GM21619 (cell line): ENCODE data around the gene MEI4.
"Not testable (repeated sequence)": the region's sequence is repeated elsewhere in the genome, so short reads cannot be mapped to it uniquely, and the experiment has no call there.

Experiments
- ATAC-seq: cut with Tn5 transposase; IDR thresholded peaks from one replicate; pipeline ENCODE4 v1.9.1; 2021; ENCODE audit not compliant: unreplicated experiment

The MEI4 gene

DNA sequence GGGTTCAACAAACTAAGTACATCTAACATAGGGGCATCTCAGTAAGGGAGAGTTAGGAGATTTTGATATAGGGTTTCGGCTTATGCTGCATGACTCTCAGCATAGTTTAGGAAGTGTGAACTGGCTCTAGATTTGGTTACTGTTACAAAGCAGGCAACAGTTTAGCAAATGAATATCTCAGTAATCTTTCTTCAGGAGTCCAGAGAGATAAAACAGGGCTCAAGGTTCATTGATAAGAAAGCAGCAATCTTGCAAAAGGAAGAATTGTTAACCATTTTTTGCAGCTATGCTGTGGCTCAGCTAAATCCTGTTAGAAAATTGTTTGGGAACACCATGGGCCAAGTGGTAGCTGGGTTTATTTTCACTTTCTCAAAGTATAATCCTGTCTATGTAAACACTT lies 161.3 kb downstream of the MEI4 start:
- no peak for ATAC-seq

- no peak for ATAC-seq
Observed at GRCh38 chr6:77815531-77815930, 162.7 kb downstream of the MEI4 start.

GRCh38 chr6:77816766-77817270 lies 164.0 kb downstream of the MEI4 start:
- no peak for ATAC-seq

DNA sequence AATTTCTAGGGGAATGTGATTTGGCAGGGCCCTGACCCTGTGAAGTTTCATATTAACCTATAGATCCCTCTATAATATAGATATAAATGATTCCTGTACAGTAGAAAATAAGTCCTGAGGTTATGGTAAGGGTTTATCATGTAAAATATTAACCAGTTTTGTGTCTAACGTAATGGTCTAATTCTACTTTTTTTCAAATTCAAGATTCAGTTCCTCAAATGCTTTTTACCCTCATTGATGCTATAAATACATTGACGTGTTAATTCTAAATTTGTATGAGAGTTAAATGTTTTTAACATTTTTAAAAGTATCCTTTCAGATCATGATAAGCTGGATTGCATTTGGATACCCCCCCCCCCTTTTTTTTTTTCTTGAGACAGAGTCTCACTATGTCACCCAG lies 169.4 kb downstream of the MEI4 start:
- no peak for ATAC-seq

DNA sequence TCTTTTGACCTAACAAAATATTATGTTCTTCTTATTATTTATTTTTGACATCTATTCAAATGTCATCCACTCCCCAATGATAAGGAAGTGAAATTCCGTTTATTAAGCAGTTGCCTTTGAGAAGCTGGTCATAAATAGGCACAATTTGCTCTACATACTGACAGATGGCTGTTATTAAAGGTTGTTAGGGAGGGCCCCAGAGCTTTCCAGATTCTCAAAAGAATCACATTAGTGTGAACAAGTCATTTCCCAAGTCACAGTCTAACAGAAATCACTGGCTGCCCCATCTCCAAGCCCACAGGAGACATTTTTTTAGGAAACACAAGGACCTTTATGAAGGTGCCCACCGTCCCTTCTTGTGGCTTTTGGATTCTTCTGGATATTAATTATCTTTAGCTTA lies 172.4 kb downstream of the MEI4 start:
- ATAC-seq: no peak

DNA sequence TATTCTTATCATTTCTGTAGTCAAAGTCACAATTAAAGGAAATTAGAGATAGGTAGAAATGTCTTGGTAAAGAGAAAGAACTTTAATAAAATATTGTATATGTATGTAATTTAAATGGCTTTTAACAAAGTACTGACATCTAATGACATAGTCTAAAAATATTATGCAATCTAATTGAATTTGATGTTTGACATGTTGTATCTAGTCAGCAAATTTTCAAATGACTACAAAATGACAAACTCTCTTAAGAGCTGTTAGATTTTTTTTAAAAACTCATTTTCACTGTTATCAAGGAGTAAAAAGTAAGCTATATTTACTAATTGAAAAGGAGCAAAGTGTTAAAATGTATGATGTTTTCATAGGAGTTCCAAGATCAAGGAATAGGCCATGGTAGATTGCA lies 176.9 kb downstream of the MEI4 start:
- no peak for ATAC-seq

DNA sequence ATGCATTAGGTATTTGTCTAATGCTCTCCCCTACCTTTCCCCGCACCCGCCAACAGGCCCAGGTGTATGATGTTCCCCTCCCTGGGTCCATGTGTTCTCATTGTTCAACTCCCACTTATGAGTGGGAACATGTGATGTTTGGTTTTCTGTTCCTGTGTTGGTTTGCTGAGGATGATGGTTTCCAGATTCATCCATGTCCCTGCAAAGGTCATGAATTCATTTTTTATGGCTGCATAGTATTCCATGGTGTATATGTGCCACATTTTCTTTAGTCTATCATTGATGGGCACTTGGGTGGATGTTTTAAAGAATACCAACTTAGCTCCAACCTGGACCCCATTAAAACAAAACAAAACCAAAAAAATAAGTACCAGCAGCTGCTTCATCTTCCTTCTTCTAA lies 180.9 kb downstream of the MEI4 start:
- ATAC-seq: not testable (repeated sequence)

DNA sequence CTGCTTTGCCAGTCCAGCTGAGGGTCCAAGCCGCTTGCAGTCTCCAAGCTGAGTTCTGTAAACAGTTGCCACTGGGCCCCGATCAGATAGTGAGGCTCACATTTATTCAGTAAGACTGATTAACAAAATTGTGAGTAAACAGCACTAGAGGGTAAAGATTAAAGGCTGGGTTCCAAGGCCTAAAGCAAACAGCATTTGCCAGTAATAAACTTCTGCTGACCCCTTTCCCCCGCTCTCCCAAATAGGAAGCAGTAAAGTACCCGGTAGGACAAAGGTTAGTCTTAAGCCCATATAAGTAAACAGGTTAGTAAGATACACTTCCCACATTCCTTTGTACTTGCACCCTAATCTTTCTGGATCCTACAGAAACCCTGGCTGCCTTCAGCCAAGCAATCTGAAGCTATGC lies 181.8 kb downstream of the MEI4 start:
- no peak for ATAC-seq

DNA sequence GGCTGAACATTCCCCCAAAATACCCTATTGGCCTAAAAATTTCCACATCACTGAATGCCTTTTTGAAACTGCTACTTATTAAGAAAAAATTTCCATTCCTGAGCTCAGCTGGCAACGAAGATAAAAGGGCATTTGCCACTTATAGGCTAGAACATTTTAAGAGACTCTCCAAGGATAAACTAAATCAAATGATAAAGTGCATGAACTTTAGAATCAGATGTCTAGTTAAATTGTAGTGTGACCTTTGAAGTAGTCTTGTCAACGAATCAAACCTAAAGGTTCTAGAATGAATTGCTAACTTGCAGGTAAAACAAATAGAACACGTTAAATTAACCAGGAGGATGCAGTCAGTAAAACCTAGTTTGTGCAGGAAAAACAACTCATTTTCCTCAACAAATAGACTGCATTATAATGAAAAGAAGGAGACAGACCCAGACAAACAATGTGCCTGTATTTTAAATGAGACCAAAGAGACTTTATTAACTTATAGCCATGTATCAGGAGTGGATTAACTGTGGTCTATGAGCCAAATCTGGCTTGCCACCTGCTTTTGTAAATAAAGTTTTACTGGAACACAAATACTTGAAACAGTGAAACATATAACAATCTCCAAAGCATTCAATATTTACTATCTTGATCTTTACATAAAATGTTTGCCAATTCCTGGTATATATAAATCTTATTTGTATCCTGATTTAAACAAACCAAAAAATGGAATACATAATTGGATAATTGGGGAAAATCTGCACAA lies 184.4 kb downstream of the MEI4 start:
- ATAC-seq: no peak

GRCh38 chr6:77839292-77839691 lies 186.5 kb downstream of the MEI4 start:
- ATAC-seq: no peak

- no peak for ATAC-seq
Observed at GRCh38 chr6:77844822-77845221, 192.0 kb downstream of the MEI4 start.

GRCh38 chr6:77853401-77853800 lies 200.6 kb downstream of the MEI4 start:
- no peak for ATAC-seq

GRCh38 chr6:77856391-77856790 lies 203.6 kb downstream of the MEI4 start:
- ATAC-seq: no peak

DNA sequence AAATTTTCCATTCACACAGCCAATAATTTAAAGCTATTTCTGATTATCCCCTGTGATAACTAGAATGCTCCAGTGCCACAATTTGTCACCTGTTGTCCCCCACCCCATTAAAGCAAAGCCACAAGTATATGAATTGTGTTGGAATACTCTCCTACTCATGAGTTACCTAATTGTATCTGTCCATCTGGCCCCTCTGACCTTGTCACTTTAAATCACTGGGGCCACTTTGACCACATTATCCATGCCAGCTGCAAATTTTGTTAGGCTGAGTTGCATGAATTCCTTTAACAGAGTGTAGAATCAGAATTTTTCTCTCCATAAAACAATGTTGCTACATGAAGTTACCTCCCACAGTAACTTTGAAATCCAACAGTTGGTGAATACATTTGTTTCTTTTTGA lies 204.6 kb downstream of the MEI4 start:
- ATAC-seq: no peak

DNA sequence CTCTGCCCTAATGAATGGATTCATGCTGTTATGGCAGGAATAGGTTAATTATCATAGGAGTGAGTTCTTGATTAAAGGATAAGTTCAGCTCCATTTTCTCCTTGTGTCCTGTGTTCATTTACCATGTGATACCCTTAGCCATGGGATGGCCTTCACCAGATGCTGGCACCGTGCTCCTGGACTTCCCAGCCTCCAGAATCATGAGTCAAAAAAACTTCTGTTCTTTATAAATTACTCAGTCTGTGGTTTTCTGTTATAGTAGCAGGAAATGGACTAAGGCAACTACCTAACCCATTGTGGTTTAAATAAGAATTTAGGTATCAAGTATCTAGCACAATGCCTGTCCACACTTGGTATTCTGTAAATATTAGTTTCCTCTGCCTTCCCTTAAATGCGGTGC lies 223.5 kb downstream of the MEI4 start:
- no peak for ATAC-seq

- no peak for ATAC-seq
Observed at GRCh38 chr6:77879527-77879926, 226.7 kb downstream of the MEI4 start.

- no peak for ATAC-seq
Observed at GRCh38 chr6:77880501-77880900, 227.7 kb downstream of the MEI4 start.

DNA sequence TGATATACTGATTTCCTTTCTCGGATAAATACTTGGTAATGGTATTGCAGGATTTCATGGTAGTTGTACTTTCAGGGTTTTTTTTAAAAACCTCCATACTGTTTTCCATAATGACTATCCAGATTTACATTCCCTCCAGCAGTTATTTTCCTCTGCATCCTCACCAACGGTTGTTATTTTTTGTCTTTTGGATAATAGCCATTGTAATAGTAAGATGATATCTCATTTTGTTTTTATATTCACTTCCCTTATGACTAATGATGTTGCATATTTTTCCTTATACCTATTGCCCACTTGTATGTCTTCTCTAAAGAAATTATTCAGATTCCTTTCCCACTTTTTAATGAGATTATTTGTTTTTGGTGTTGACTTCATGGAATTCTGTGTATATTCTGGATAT lies 231.0 kb downstream of the MEI4 start:
- no peak for ATAC-seq

DNA sequence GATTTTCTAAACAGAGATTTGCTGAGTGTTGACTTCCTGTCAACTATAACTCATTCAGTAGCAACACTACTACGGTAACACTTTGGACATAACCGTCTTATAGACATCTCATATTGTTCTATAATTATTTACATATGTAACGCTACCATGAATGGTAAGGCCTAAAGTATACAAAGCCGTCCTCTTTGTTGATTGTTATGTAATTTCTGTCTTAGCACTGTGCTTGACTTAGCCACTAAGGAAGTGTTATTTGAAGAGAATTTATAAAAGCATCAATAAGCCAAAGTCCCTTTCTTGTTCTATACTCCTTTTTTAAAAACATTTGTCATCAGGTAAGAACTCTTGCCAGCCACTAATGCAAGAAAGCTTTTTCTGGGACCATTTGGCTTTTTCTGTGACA lies 240.6 kb downstream of the MEI4 start:
- ATAC-seq: no peak

- ATAC-seq: no peak
Observed at GRCh38 chr6:77906070-77906469, 253.2 kb downstream of the MEI4 start.

- ATAC-seq: no peak
Observed at GRCh38 chr6:77910826-77911225, 258.0 kb downstream of the MEI4 start.

DNA sequence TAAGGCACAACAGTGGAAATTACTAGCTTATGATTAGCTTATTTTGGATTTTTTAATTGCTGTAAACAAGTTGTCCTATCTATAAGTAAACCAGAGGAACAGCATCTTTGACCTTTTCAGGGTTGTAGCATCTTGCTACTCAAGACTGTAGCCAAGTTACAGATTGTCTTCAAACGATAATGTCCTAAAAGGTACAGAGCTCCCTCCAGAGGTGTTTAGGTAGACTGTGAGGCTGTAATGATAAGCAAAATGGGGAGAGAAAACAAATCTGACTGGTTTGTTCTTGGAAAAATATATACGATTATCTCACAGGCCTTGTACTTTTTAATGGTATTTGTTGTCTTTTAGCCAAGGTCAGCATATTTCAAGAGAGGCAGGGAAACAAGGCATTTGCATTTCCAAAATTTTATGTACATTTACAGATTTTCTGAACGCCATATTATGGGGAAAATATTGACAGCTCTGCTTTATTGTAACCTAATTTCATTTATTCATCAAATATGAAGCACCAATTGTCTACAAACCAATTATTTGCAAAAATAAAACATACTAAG lies 273.4 kb downstream of the MEI4 start:
- ATAC-seq: no peak

DNA sequence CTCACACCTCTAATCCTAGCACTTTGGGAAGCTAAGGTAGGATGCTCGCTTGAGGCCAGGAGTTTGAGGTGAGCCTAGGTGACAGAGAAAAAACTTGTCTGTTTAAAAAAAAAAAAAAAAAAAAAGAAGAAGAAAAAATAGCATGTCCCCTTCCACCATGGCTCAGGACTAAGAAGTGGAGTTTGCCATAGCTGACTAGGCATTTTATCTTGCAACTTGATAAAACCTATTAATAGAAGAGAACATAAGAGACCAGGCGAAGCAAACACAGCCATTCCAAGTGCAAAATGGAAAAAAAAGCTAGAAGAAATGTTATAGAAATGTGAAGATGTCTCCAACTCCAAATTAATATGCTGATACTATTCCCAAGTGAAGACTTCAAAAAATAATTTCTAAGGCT lies 277.5 kb downstream of the MEI4 start:
- ATAC-seq: no peak
